ENCODE results near the gene ARHGDIG.

DNA sequence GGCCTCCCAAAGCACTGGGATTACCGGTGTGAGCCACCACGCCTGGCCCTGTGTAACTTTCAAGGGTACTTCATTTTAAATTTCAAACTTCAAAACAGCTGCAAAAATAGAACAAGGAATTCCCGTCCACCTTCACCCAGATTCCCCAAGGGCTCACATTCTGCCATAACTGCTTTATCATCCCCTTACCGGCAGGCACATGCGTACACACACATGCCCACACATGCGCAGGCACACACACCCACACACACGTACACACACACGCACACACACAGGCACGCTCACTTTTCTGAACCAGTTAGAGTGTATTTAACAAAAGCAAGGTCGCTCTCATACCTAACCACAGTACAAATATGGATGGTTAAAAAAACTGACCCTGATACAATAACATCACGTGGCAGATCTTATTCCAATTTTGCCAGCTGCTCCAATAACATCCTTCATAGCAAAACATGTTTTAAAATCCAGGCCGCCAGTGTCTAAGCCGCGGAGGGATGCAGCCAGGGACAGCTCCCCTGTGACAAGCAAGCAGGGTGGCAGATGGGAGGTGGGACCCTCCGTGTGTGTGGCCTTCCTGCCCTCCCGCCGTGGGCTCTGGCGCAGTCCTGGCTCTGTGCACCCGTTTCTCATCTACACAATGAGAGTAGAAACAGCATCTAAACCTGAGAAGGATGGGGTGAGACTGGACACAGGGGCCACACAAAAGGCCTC lies 25.7 kb downstream of the ARHGDIG start:
- TF ChIP-seq, protein P1, sequence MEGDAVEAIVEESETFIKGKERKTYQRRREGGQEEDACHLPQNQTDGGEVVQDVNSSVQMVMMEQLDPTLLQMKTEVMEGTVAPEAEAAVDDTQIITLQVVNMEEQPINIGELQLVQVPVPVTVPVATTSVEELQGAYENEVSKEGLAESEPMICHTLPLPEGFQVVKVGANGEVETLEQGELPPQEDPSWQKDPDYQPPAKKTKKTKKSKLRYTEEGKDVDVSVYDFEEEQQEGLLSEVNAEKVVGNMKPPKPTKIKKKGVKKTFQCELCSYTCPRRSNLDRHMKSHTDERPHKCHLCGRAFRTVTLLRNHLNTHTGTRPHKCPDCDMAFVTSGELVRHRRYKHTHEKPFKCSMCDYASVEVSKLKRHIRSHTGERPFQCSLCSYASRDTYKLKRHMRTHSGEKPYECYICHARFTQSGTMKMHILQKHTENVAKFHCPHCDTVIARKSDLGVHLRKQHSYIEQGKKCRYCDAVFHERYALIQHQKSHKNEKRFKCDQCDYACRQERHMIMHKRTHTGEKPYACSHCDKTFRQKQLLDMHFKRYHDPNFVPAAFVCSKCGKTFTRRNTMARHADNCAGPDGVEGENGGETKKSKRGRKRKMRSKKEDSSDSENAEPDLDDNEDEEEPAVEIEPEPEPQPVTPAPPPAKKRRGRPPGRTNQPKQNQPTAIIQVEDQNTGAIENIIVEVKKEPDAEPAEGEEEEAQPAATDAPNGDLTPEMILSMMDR (IDR thresholded peaks at IDR 0.05 in 4 of 5, conservative IDR thresholded peaks at IDR 0.05 in 1 of 5) = no peak
- TF ChIP-seq POLR2A (IDR thresholded peaks at IDR 0.05) = no peak

Data from gastrocnemius medialis (tissue), 4 donors.